A549 (cell line): ENCODE data around the gene PLEKHH3. TPM values are rescaled to one million over a fixed set of nuclear protein-coding genes. Genes with fewer than 3 reads are reported as not detected.
A peak's percentile ranks its signal among the peaks of the same experiment; 100 is the strongest.

Experiments used
- ATAC-seq, 2 experiments: fragments of 200-7000 bp in 1 of 2; fragments of >200 bp in 1 of 2; cut with Nextera tagmentation in 1 of 2; cut with Tn5 transposase in 1 of 2; 3 replicates each; pipeline versions ENCODE4 v1.8.0 to v1.9.1; 2018 to 2020; ENCODE audit warnings: mild to moderate bottlenecking in 1 of 2, moderate library complexity in 1 of 2
- CTCF ChIA-PET: fragments of 300-600 bp; sonication (Branson Sonifier 250); formaldehyde crosslinking; extraction: SDS; loops from one replicate; lab custom pipeline; 2021; ENCODE audit warnings: antibody characterized with exemption, inconsistent platforms; lab: Yijun Ruan, JAX
- POLR2A ChIA-PET: fragments of 350-600 bp; formaldehyde crosslinking; extraction: SDS; loops from one replicate; lab custom pipeline; 2021; ENCODE audit warnings: antibody characterized with exemption, inconsistent platforms; lab: Yijun Ruan, JAX
- DNase-seq, 2 experiments: peaks; one replicate each; pipeline versions ENCODE4 v3.0.0 to v3.0.0-alpha.2; 2011 to 2016; ENCODE audit warnings: low read depth in 1 of 2, low spot score in 1 of 2
- FAIRE-seq: peaks from 2 replicates; lab custom pipeline; 2011; peaks lifted over from hg19 to GRCh38; lab: Jason Lieb, UNC
- H3K27ac ChIP-seq, 2 experiments: fragments of >200 bp; sonication (Bioruptor Twin); formaldehyde crosslinking; 3 replicates each; pipeline ENCODE4 v1.5.1; 2016 to 2017
- H3K4me1 ChIP-seq: fragments of >200 bp; sonication (Bioruptor Twin); formaldehyde crosslinking; 3 replicates; pipeline ENCODE4 v1.6.1; 2016
- H3K4me2 ChIP-seq: fragments of >200 bp; sonication (Bioruptor Twin); formaldehyde crosslinking; 3 replicates; pipeline ENCODE4 v1.6.1; 2016
- H3K4me3 ChIP-seq: fragments of >200 bp; sonication (Bioruptor Twin); formaldehyde crosslinking; 3 replicates; pipeline ENCODE4 v1.5.1; 2016
- H3K9me3 ChIP-seq: fragments of >200 bp; sonication (Bioruptor Twin); formaldehyde crosslinking; 3 replicates; pipeline ENCODE4 v1.6.1; 2016
- BHLHE40 ChIP-seq: IDR thresholded peaks from 2 replicates; pipeline ENCODE4 v1.6.1; 2012; ENCODE audit warnings: low read depth, low read length, inconsistent platforms
- CEBPB ChIP-seq, 2 experiments: fragments of >200 bp in 1 of 2; sonication (Bioruptor Twin) in 1 of 2; formaldehyde crosslinking in 1 of 2; IDR thresholded peaks; 2 replicates each; pipeline ENCODE4 v1.6.1; 2012 to 2016
- CHD4 ChIP-seq: fragments of 200-600 bp; sonication (generic); IDR thresholded peaks from 2 replicates; pipeline ENCODE4 v1.6.1; 2016; ENCODE audit warnings: antibody characterized with exemption, mild to moderate bottlenecking, borderline replicate concordance
- EHF ChIP-seq: fragments of 250-450 bp; sonication (Bioruptor Pico); IDR thresholded peaks from 2 replicates; pipeline ENCODE4 v1.5.0; 2020; ENCODE audit warnings: mild to moderate bottlenecking
- ESRRA ChIP-seq: fragments of 150-350 bp; IDR thresholded peaks from 2 replicates; pipeline ENCODE4 v1.6.1; 2014; ENCODE audit warnings: mild to moderate bottlenecking, low read length, borderline replicate concordance
- FOSB ChIP-seq: fragments of 250-450 bp; sonication (Bioruptor Pico); IDR thresholded peaks from 2 replicates; pipeline ENCODE4 v1.5.0; 2020; ENCODE audit warnings: mild to moderate bottlenecking, moderate library complexity
- GATA3 ChIP-seq: IDR thresholded peaks from 2 replicates; pipeline ENCODE4 v1.6.1; 2012; ENCODE audit warnings: borderline replicate concordance
- HOXA7 ChIP-seq: fragments of 250-450 bp; sonication (Bioruptor Pico); IDR thresholded peaks from 2 replicates; pipeline ENCODE4 v1.5.0; 2020; ENCODE audit warnings: mild to moderate bottlenecking, moderate library complexity
- KDM1A ChIP-seq: fragments of 200-600 bp; sonication (generic); IDR thresholded peaks from 2 replicates; pipeline ENCODE4 v1.6.1; 2016; ENCODE audit warnings: low read depth, mild to moderate bottlenecking
- NFE2L2 ChIP-seq: fragments of 150-350 bp; conservative IDR thresholded peaks from 2 replicates; pipeline ENCODE4 v1.6.1; 2014; ENCODE audit warnings: low read length
- PHF8 ChIP-seq: fragments of 200-600 bp; sonication (generic); IDR thresholded peaks from 2 replicates; pipeline ENCODE4 v1.6.1; 2016; ENCODE audit warnings: low read depth, mild to moderate bottlenecking, antibody characterized with exemption, moderate library complexity, borderline replicate concordance
- POLR2A ChIP-seq: IDR thresholded peaks from 2 replicates; pipeline ENCODE4 v1.6.1; 2012; ENCODE audit warnings: mild to moderate bottlenecking, low read length
- POLR2AphosphoS2 ChIP-seq: conservative IDR thresholded peaks from 2 replicates; pipeline ENCODE4 v1.6.1; 2012; ENCODE audit warnings: low read length, improper control_type of control experiment, inconsistent platforms
- RAD21 ChIP-seq, 2 experiments: fragments of >200 bp in 1 of 2; sonication (Bioruptor Twin) in 1 of 2; formaldehyde crosslinking in 1 of 2; IDR thresholded peaks in 1 of 2; conservative IDR thresholded peaks in 1 of 2; 2 replicates in 1 of 2; 3 replicates in 1 of 2; pipeline ENCODE4 v1.6.1; 2012 to 2018; ENCODE audit warnings: inconsistent platforms in 1 of 2
- RARB ChIP-seq: fragments of 250-450 bp; sonication (Bioruptor Pico); IDR thresholded peaks from 2 replicates; pipeline ENCODE4 v1.8.0; 2021; ENCODE audit warnings: mild to moderate bottlenecking, moderate library complexity
- RFX5 ChIP-seq: fragments of 450-650 bp; IDR thresholded peaks from 2 replicates; pipeline ENCODE4 v1.7.1; 2014; ENCODE audit warnings: antibody characterized with exemption, mild to moderate bottlenecking, moderate library complexity
- SREBF2 ChIP-seq: fragments of 450-650 bp; IDR thresholded peaks from 2 replicates; pipeline ENCODE4 v1.6.1; 2014; ENCODE audit warnings: mild to moderate bottlenecking, moderate library complexity
- TFCP2L1 ChIP-seq: fragments of 250-450 bp; sonication (Bioruptor Pico); IDR thresholded peaks from 2 replicates; pipeline ENCODE4 v1.5.0; 2021; ENCODE audit warnings: mild to moderate bottlenecking
- ZFP36 ChIP-seq: fragments of 450-650 bp; IDR thresholded peaks from 2 replicates; pipeline ENCODE4 v1.6.1; 2014; ENCODE audit warnings: borderline replicate concordance; ENCODE audit not compliant: partially characterized antibody
- WGBS: methylation state at CpG from one replicate; pipeline ENCODE4 v1.1.6; 2017; ENCODE audit errors: missing lambda C conversion rate; 5-methylcytosine and 5-hydroxymethylcytosine counted together
- polyA plus RNA-seq, 4 experiments: library from polyadenylated mRNA; depleted of rRNA in 3 of 4; stranded (reverse); fragments of >200 nt; fragmentation: RNase III in 1 of 4; extraction: RNeasy Plus Mini Kit Qiagen cat#74134 plus additional on column Dnase treatment in 1 of 4; gene quantifications; 2 replicates in 3 of 4; 3 replicates in 1 of 4; pipeline ENCODE4 v1.2.3, GENCODE V29; 2011 to 2017
- TF ChIP-seq, protein P1 (sequence below): fragments of >200 bp; sonication (Bioruptor Twin); formaldehyde crosslinking; IDR thresholded peaks from 3 replicates; pipeline ENCODE4 v1.5.1; 2016
- TF ChIP-seq, protein P2 (sequence below): fragments of 200-600 bp; sonication (generic); IDR thresholded peaks from 2 replicates; pipeline ENCODE4 v1.6.1; 2016; ENCODE audit warnings: antibody characterized with exemption, mild to moderate bottlenecking, moderate library complexity
- TF ChIP-seq, protein P3 (sequence below): IDR thresholded peaks from 2 replicates; pipeline ENCODE4 v1.6.1; 2012
- TF ChIP-seq, protein P4 (sequence below): fragments of >200 bp; sonication (Bioruptor Twin); formaldehyde crosslinking; IDR thresholded peaks from 2 replicates; pipeline ENCODE4 v1.6.1; 2016
- TF ChIP-seq, protein P5 (sequence below): fragments of 150-350 bp; IDR thresholded peaks from 2 replicates; pipeline ENCODE4 v1.6.1; 2014; ENCODE audit warnings: low read depth, mild to moderate bottlenecking, low read length
- TF ChIP-seq, protein P6 (sequence below): IDR thresholded peaks from 2 replicates; pipeline ENCODE4 v1.6.1; 2012

The PLEKHH3 gene
- polyA plus RNA-seq, 2 of the 4 experiments (the other 2 are of a cell fraction), result 5.5 to 14.0 TPM

DNA sequence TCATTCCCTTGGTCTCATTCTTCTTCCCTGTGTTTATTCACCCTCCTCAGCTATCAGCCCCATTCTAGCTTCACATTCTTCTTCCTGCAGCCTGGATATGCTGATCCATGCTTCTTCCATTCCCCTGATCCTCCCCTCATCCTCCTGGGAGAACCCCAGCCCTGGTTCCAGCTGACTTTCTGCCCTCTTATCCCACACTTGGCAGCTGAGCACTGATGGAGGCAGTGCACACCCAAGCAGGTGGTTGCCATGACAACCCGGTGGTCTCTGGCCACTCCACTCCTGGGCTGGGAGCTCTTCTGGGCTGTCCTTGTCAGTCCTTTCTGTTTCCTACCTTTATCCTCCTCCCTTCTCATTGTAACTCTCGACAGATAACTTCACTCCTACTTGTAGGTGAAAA lies 34.5 kb downstream of the PLEKHH3 start:
- WGBS, result 10% methylated on average over 2 of the region's 2 CpGs
- Histone ChIP-seq H3K4me3 (no peak overlapping the region), H3K9me3 (no peaks in the 10 kb centered on the region), H3K27ac (no peak overlapping the region), H3K4me1 (no peaks in the 10 kb centered on the region), H3K4me2 (no peak overlapping the region)
- ATAC-seq, result peak; percentile 32 to 44; a peak in 2 of 6 replicates
- ChIA-PET POLR2A (no interaction called here), CTCF (interaction anchor here (1.4 to 1.6 kb wide), 2 partner anchors 24 to 64 kb away, joined by 3 to 6 read pairs; partner anchors contain the start of gene PSMC3IP)
- DNase-seq, result no peak
- FAIRE-seq, result no peak
- TF ChIP-seq BHLHE40 (no peak), KDM1A (no peak), CEBPB (IDR thresholded peaks at IDR 0.05) (no peak), EHF (CRISPR knock-in tag) (no peak), RFX5 (no peak), SREBF2 (no peak), FOSB (CRISPR knock-in tag) (no peak), TFCP2L1 (no peak), ZFP36 (no peak), GATA3 (no peak), POLR2A (no peak), ESRRA (no peak), HOXA7 (CRISPR knock-in tag) (no peak)
- TF ChIP-seq, protein P1, sequence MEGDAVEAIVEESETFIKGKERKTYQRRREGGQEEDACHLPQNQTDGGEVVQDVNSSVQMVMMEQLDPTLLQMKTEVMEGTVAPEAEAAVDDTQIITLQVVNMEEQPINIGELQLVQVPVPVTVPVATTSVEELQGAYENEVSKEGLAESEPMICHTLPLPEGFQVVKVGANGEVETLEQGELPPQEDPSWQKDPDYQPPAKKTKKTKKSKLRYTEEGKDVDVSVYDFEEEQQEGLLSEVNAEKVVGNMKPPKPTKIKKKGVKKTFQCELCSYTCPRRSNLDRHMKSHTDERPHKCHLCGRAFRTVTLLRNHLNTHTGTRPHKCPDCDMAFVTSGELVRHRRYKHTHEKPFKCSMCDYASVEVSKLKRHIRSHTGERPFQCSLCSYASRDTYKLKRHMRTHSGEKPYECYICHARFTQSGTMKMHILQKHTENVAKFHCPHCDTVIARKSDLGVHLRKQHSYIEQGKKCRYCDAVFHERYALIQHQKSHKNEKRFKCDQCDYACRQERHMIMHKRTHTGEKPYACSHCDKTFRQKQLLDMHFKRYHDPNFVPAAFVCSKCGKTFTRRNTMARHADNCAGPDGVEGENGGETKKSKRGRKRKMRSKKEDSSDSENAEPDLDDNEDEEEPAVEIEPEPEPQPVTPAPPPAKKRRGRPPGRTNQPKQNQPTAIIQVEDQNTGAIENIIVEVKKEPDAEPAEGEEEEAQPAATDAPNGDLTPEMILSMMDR, result no peak
- TF ChIP-seq, protein P2, sequence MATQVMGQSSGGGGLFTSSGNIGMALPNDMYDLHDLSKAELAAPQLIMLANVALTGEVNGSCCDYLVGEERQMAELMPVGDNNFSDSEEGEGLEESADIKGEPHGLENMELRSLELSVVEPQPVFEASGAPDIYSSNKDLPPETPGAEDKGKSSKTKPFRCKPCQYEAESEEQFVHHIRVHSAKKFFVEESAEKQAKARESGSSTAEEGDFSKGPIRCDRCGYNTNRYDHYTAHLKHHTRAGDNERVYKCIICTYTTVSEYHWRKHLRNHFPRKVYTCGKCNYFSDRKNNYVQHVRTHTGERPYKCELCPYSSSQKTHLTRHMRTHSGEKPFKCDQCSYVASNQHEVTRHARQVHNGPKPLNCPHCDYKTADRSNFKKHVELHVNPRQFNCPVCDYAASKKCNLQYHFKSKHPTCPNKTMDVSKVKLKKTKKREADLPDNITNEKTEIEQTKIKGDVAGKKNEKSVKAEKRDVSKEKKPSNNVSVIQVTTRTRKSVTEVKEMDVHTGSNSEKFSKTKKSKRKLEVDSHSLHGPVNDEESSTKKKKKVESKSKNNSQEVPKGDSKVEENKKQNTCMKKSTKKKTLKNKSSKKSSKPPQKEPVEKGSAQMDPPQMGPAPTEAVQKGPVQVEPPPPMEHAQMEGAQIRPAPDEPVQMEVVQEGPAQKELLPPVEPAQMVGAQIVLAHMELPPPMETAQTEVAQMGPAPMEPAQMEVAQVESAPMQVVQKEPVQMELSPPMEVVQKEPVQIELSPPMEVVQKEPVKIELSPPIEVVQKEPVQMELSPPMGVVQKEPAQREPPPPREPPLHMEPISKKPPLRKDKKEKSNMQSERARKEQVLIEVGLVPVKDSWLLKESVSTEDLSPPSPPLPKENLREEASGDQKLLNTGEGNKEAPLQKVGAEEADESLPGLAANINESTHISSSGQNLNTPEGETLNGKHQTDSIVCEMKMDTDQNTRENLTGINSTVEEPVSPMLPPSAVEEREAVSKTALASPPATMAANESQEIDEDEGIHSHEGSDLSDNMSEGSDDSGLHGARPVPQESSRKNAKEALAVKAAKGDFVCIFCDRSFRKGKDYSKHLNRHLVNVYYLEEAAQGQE, result no peak

DNA sequence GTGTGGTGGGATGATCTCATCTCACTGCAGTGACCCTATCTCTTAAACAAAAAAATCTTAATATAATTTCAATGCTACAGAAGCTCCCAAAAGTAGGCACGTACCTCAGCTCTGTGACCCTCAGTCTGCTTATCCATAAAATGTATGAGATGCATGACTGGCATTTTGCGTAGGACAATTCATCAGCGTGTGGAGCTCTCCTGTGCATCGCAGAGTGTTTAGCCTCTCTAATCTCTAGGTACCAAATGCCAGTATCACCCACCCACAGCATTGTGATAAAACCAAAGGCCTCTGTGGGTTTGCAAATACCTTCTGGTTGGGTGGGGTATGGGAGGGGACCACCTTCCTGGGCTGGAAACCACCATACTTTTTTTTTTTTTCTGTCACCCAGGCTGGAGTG lies 36.7 kb downstream of the PLEKHH3 start:
- TF ChIP-seq NFE2L2 (peak; percentile 73), RAD21 (conservative IDR thresholded peaks at IDR 0.05 in 1 of 2, IDR thresholded peaks at IDR 0.05 in 1 of 2) (no peak)
- no peaks in the 10 kb centered on the region for H3K4me1 ChIP-seq
- 91% methylated on average over 4 of the region's 4 CpGs for WGBS
- H3K4me3 ChIP-seq, result no peak overlapping the region
- ChIA-PET CTCF (no interaction called here), POLR2A (no interaction called here)
- no peak for ATAC-seq
- no peak for FAIRE-seq
- DNase-seq, result no peak
- H3K4me2 ChIP-seq, result no peak overlapping the region
- no peaks in the 10 kb centered on the region for H3K9me3 ChIP-seq
- no peak overlapping the region for H3K27ac ChIP-seq

DNA sequence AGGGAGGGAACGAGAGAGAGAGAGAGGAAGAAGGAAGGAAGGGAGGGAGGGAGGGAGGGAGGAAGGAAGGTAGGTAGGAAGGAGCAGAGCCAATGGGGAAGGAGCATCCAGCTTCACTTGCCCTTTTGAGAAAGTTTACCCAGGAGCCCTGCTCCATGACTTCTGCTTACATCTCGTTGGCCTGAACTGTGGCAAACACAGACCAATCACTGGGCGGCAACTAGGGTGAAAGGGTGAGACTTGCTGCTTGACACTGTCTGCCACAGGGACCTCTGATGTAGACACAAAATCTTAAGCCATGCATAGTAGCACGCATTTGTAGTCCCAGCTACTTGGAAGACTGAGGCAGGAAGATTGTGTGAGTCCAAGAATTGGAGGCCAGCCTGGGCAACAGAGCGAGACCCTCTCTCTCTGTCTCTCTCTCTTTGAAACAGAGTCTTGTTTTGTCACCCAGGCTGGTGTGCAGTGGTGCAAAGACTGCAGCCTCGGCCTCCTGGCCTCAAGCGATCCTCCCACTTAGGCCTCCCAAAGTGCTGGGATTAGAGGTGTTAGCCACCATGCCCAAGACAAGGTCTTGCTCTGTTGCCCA lies 37.2 kb downstream of the PLEKHH3 start:
- POLR2A ChIA-PET, result no interaction called here
- Histone ChIP-seq H3K9me3 (no peaks in the 10 kb centered on the region), H3K27ac (no peak overlapping the region), H3K4me2 (no peak overlapping the region), H3K4me3 (no peak overlapping the region), H3K4me1 (no peaks in the 10 kb centered on the region)
- FAIRE-seq (no peak), DNase-seq (no peak), ATAC-seq (peak; percentile 27 to 46; a peak in 3 of 6 replicates)
- CTCF ChIA-PET, result interaction anchor here (1.1 to 1.7 kb wide), 2 partner anchors 36 to 40 kb away, joined by 3 read pairs; no protein-coding TSS in a partner anchor
- TF ChIP-seq GATA3 (no peak), RARB (CRISPR knock-in tag) (no peak), ESRRA (no peak), POLR2A (no peak), PHF8 (no peak), POLR2AphosphoS2 (no peak), CHD4 (no peak), ZFP36 (no peak)
- TF ChIP-seq, protein P3, sequence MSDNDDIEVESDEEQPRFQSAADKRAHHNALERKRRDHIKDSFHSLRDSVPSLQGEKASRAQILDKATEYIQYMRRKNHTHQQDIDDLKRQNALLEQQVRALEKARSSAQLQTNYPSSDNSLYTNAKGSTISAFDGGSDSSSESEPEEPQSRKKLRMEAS, result no peak
- TF ChIP-seq, protein P4, sequence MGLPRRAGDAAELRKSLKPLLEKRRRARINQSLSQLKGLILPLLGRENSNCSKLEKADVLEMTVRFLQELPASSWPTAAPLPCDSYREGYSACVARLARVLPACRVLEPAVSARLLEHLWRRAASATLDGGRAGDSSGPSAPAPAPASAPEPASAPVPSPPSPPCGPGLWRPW, result no peak
- TF ChIP-seq, protein P5, sequence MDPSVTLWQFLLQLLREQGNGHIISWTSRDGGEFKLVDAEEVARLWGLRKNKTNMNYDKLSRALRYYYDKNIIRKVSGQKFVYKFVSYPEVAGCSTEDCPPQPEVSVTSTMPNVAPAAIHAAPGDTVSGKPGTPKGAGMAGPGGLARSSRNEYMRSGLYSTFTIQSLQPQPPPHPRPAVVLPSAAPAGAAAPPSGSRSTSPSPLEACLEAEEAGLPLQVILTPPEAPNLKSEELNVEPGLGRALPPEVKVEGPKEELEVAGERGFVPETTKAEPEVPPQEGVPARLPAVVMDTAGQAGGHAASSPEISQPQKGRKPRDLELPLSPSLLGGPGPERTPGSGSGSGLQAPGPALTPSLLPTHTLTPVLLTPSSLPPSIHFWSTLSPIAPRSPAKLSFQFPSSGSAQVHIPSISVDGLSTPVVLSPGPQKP, result no peak
- TF ChIP-seq, protein P6, sequence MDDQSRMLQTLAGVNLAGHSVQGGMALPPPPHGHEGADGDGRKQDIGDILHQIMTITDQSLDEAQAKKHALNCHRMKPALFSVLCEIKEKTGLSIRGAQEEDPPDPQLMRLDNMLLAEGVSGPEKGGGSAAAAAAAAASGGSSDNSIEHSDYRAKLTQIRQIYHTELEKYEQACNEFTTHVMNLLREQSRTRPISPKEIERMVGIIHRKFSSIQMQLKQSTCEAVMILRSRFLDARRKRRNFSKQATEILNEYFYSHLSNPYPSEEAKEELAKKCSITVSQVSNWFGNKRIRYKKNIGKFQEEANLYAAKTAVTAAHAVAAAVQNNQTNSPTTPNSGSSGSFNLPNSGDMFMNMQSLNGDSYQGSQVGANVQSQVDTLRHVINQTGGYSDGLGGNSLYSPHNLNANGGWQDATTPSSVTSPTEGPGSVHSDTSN, result no peak
- 74% methylated on average over 6 of the region's 7 CpGs for WGBS
